Endothelial cell (in vitro differentiated cells): Measurements from ENCODE around the gene WDR62. TPM values are rescaled to one million over a fixed set of nuclear protein-coding genes. Genes with fewer than 3 reads are reported as not detected.
"Not testable (repeated sequence)": the region's sequence is repeated elsewhere in the genome, so short reads cannot be mapped to it uniquely, and the experiment has no call there.

Experiments used
- DNase-seq: peaks from one replicate; pipeline ENCODE4 v3.0.0; 2021; ENCODE audit warnings: low spot score
- H3K27ac Mint-ChIP-seq: one replicate; pipeline ENCODE4 v1.8.0; 2021; ENCODE audit warnings: mixed read lengths, inconsistent platforms; ENCODE audit not compliant: unreplicated experiment
- H3K27me3 Mint-ChIP-seq: one replicate; pipeline ENCODE4 v1.8.0; 2021; ENCODE audit warnings: mild to moderate bottlenecking, moderate library complexity, mixed read lengths, inconsistent platforms; ENCODE audit not compliant: unreplicated experiment
- H3K36me3 Mint-ChIP-seq: one replicate; pipeline ENCODE4 v1.8.0; 2021; ENCODE audit warnings: mild to moderate bottlenecking, low read depth, mixed read lengths, inconsistent platforms; ENCODE audit not compliant: unreplicated experiment
- H3K4me1 Mint-ChIP-seq: one replicate; pipeline ENCODE4 v1.8.0; 2021; ENCODE audit warnings: mild to moderate bottlenecking, mixed read lengths, inconsistent platforms; ENCODE audit not compliant: unreplicated experiment
- H3K4me3 Mint-ChIP-seq: one replicate; pipeline ENCODE4 v1.8.0; 2021; ENCODE audit warnings: mild to moderate bottlenecking, mixed read lengths, inconsistent platforms; ENCODE audit not compliant: unreplicated experiment
- H3K9me3 Mint-ChIP-seq: one replicate; pipeline ENCODE4 v1.8.0; 2021; ENCODE audit warnings: mixed read lengths, inconsistent platforms; ENCODE audit not compliant: unreplicated experiment
- total RNA-seq: library from RNA; stranded (reverse); fragmentation: NEBNext Ultra II Directional; extraction: Animal tissue kit (Norgen Biotek cat#: 25700); gene quantifications from one replicate; pipeline ENCODE4 v1.2.1, GENCODE V29; 2021; ENCODE audit not compliant: unreplicated experiment
- TF ChIP-seq, protein P1 (sequence below): fragments of 200-600 bp; sonication (generic); IDR thresholded peaks from one replicate; pipeline ENCODE4 v1.5.0; 2021; ENCODE audit warnings: antibody characterized with exemption; ENCODE audit not compliant: unreplicated experiment

The WDR62 gene
- total RNA-seq, 1 donor from 2014 or later = 8.5 TPM

DNA sequence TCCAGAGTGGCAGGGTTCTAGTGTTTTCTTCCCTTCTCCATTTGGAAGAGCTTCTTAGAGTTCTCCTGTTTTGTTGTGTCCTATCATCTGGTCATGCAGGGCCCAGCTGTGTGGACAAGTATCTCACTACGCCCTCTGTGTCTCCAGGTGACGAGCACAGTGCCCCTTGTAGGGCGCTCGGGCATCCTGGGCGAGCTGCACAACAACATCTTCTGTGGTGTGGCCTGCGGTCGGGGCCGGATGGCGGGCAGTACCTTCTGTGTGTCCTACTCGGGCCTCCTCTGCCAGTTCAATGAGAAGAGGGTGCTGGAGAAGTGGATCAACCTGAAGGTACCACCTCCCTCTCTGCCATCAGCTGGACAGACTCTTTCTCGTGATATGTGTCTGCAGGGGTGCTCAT, 13.0 kb downstream of the WDR62 start:
- Mint-ChIP-seq H3K9me3 (no peaks in the 10 kb centered on the region), H3K27ac (no peak overlapping the region), H3K36me3 (peaks cover 36% of the 10 kb centered on the region), H3K4me1 (no peaks in the 10 kb centered on the region), H3K4me3 (peak overlapping the region; percentile 62), H3K27me3 (peaks cover 4% of the 10 kb centered on the region)
- TF ChIP-seq, protein P1, sequence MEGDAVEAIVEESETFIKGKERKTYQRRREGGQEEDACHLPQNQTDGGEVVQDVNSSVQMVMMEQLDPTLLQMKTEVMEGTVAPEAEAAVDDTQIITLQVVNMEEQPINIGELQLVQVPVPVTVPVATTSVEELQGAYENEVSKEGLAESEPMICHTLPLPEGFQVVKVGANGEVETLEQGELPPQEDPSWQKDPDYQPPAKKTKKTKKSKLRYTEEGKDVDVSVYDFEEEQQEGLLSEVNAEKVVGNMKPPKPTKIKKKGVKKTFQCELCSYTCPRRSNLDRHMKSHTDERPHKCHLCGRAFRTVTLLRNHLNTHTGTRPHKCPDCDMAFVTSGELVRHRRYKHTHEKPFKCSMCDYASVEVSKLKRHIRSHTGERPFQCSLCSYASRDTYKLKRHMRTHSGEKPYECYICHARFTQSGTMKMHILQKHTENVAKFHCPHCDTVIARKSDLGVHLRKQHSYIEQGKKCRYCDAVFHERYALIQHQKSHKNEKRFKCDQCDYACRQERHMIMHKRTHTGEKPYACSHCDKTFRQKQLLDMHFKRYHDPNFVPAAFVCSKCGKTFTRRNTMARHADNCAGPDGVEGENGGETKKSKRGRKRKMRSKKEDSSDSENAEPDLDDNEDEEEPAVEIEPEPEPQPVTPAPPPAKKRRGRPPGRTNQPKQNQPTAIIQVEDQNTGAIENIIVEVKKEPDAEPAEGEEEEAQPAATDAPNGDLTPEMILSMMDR = no peak
- DNase-seq = no peak

DNA sequence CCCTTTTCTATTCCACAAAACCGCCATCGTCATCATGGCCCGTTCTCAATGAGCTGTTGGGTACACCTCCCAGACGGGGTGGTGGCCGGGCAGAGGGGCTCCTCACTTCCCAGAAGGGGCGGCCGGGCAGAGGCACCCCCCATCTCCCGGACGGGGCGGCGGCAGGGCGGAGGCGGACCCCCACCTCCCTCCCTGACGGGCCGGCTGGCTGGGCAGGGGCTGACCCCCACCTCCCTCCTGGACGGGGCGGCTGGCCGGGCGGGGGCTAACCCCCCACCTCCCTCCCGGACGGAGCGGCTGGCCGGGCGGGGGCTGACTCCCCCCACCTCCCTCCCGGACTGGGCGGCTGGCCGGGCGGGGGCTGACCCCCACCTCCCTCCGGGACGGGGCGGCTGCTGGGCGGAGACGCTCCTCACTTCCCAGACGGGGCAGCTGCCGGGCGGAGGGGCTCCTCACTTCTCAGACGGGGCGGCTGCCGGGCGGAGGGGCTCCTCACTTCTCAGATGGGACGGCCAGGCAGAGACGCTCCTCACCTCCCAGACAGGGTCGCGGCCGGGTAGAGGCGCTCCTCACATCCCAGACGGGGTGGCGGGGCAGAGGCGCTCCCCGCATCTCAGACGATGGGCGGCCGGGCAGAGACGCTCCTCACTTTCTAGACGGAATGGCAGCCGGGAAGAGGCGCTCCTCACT, 14.3 kb downstream of the WDR62 start:
- not testable (repeated sequence) for H3K4me1 Mint-ChIP-seq, H3K9me3 Mint-ChIP-seq, H3K27me3 Mint-ChIP-seq, DNase-seq, H3K27ac Mint-ChIP-seq, H3K4me3 Mint-ChIP-seq
- H3K36me3 Mint-ChIP-seq = peaks cover 41% of the 10 kb centered on the region

DNA sequence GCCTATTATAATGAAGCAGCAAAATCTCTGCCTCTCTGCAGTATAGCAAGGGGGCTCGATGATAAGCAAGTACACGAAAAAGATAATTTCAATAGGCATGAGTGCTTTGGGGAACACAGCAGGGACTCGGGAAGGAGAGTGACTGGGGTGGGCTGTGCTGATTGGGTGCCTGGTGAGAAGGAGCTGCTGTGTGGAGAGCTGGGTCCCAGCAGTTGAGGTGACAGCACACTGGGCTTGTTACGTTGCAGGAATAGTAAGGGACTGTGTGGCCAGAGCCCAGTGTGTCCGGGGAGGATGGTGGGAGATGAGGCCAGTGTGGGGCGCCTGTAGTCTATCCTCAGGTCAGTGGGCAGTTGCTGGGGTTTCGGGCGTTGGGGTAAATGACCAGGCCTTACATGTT, 17.4 kb downstream of the WDR62 start:
- Mint-ChIP-seq H3K9me3 (no peaks in the 10 kb centered on the region), H3K4me1 (no peaks in the 10 kb centered on the region), H3K27me3 (peaks cover 4% of the 10 kb centered on the region), H3K27ac (no peak overlapping the region), H3K36me3 (peaks cover 37% of the 10 kb centered on the region), H3K4me3 (no peak overlapping the region)
- TF ChIP-seq, protein P1 = no peak
- no peak for DNase-seq

DNA sequence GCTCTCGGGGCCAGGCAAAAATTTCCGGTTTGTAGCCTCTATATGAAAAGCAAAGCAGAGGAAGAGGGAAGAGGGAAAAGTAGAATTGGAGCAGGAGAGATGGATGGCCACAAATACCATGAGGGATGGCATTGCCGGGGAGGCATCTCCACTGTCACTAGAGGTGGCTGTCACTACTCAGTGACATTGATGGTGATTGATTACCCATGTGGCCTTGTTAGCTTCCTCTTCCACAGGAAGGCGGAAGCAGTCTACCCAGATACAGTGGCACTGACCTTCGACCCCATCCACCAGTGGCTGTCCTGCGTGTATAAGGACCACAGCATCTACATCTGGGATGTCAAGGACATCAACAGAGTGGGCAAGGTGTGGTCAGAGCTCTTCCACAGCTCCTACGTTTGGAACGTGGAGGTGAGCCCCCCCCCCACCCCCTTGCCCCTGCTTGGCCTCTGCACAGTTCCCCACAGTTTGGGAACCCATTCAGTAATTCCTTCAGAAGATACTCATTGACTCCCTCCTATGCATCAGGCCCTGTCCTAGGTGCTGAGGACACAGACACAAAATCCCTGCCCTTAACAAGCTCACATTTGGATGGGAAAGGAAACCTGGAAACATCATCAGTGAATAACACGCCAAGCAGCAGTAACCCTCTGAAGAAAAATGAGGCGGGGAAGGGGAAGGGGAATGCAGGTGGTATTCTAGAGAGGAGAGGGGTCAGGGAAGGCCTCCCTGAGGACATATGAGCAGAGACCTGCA, 18.6 kb downstream of the WDR62 start:
- H3K4me1 Mint-ChIP-seq = no peaks in the 10 kb centered on the region
- TF ChIP-seq, protein P1 = no peak
- H3K27ac Mint-ChIP-seq = no peak overlapping the region
- DNase-seq = no peak
- H3K27me3 Mint-ChIP-seq = peaks cover 1% of the 10 kb centered on the region
- peaks cover 29% of the 10 kb centered on the region for H3K36me3 Mint-ChIP-seq
- no peaks in the 10 kb centered on the region for H3K9me3 Mint-ChIP-seq
- H3K4me3 Mint-ChIP-seq = no peak overlapping the region

DNA sequence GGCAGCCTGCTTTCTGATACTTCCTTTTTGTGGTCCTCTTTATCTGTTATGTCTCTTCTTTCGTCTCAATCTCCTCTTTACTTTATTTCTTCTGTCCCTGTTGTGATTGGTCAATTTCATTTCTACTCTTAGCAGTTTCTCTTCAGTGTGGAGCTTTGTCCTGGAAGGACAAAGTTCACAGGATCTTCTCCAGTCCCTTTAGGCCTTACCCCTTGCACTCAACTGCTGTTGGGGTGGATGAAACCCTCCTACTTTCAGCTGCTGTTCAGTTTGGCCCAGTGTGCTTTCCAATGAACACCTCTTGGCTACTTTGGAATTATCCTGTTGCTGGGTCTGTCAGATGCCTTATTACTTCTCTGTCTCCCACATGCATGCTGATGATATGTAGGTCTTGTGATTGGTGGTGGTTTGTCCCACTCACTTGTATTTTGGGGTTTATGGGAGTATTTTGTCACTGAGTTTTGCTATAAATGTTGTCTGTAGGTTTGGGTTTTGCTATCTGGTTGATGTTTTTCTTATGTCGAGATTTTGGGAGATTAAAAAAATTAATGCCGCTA, 24.8 kb downstream of the WDR62 start:
- H3K36me3 Mint-ChIP-seq = peaks cover 21% of the 10 kb centered on the region
- TF ChIP-seq, protein P1 = no peak
- H3K9me3 Mint-ChIP-seq = no peaks in the 10 kb centered on the region
- no peak overlapping the region for H3K4me3 Mint-ChIP-seq
- no peak for DNase-seq
- peaks cover 6% of the 10 kb centered on the region for H3K27me3 Mint-ChIP-seq
- no peaks in the 10 kb centered on the region for H3K4me1 Mint-ChIP-seq
- H3K27ac Mint-ChIP-seq = no peak overlapping the region
